ENCODE measurements around the gene CACNA1I. TPM values are rescaled to one million over a fixed set of nuclear protein-coding genes. Genes with fewer than 3 reads are reported as not detected.

CACNA1I gene
- total RNA-seq, 1 donor from 2014 or later: 0.11 TPM

DNA sequence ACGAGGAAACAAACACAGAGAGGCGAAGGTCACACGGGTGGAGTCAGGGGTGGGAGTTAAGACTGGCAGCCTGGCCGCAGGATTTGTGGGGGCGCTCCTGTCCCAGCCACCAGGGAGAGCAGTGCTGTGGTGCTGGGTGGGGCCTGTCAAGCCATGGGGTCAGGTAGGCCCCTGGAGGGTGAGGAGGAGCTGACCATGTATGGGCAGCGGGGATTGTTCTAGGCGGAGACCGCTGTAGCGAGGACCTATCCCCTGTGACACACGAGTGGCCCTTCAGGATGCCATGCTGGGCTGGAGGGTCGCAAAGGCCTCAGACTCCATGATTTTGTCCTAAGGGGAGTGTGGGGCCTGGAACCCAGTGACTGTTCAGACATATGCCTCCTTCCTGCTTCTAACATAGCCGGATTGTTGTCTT, 36.5 kb upstream of the CACNA1I start:
- H3K9me3 Mint-ChIP-seq (ENCODE audit: unreplicated experiment): no peaks in the 10 kb centered on the region
- H3K4me1 Mint-ChIP-seq (ENCODE audit: low read depth, unreplicated experiment): peaks cover 16% of the 10 kb centered on the region
- Histone ChIP-seq H3K4me1 (ENCODE audit: insufficient read depth, low read length) (peaks cover 26% of the 10 kb centered on the region), H3K4me2 (ENCODE audit: low read length) (peak overlapping the region; percentile 79), H3K9ac (ENCODE audit: low read length) (no peak overlapping the region), H3K27me3 (ENCODE audit: insufficient read depth, low read length) (no peaks in the 10 kb centered on the region), H3K4me3 (ENCODE audit: insufficient read depth, low read depth, low read length) (no peak overlapping the region), H3K36me3 (ENCODE audit: insufficient read depth, low read length) (peaks cover 6% of the 10 kb centered on the region), H3K79me2 (ENCODE audit: insufficient read depth, low read length) (peaks cover 32% of the 10 kb centered on the region), H3K9me3 (ENCODE audit: insufficient read depth, low read depth, low read length) (no peaks in the 10 kb centered on the region), H4K20me1 (ENCODE audit: insufficient read depth, low read length) (peaks cover 29% of the 10 kb centered on the region), H2AFZ (ENCODE audit: low read depth, low read length) (peak overlapping the region; percentile 87), H3K27ac (ENCODE audit: low read depth, low read length) (no peak overlapping the region)
- H3K4me3 Mint-ChIP-seq (ENCODE audit: unreplicated experiment): peak overlapping the region; percentile 20
- FAIRE-seq (no peak), DNase-seq (ENCODE audit: low read depth) (no peak)
- H3K27ac Mint-ChIP-seq (ENCODE audit: unreplicated experiment): no peak overlapping the region
- TF ChIP-seq, protein P1, sequence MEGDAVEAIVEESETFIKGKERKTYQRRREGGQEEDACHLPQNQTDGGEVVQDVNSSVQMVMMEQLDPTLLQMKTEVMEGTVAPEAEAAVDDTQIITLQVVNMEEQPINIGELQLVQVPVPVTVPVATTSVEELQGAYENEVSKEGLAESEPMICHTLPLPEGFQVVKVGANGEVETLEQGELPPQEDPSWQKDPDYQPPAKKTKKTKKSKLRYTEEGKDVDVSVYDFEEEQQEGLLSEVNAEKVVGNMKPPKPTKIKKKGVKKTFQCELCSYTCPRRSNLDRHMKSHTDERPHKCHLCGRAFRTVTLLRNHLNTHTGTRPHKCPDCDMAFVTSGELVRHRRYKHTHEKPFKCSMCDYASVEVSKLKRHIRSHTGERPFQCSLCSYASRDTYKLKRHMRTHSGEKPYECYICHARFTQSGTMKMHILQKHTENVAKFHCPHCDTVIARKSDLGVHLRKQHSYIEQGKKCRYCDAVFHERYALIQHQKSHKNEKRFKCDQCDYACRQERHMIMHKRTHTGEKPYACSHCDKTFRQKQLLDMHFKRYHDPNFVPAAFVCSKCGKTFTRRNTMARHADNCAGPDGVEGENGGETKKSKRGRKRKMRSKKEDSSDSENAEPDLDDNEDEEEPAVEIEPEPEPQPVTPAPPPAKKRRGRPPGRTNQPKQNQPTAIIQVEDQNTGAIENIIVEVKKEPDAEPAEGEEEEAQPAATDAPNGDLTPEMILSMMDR (IDR thresholded peaks at IDR 0.05; ENCODE audit: insufficient read depth, low read depth, low read length): no peak
- TF ChIP-seq EZH2 (IDR thresholded peaks at IDR 0.05; ENCODE audit: insufficient read depth, low read length): no peak
- peaks cover 8% of the 10 kb centered on the region for H3K36me3 Mint-ChIP-seq (ENCODE audit: low read depth, unreplicated experiment)
- H3K27me3 Mint-ChIP-seq (ENCODE audit: low read depth, unreplicated experiment): no peaks in the 10 kb centered on the region

DNA sequence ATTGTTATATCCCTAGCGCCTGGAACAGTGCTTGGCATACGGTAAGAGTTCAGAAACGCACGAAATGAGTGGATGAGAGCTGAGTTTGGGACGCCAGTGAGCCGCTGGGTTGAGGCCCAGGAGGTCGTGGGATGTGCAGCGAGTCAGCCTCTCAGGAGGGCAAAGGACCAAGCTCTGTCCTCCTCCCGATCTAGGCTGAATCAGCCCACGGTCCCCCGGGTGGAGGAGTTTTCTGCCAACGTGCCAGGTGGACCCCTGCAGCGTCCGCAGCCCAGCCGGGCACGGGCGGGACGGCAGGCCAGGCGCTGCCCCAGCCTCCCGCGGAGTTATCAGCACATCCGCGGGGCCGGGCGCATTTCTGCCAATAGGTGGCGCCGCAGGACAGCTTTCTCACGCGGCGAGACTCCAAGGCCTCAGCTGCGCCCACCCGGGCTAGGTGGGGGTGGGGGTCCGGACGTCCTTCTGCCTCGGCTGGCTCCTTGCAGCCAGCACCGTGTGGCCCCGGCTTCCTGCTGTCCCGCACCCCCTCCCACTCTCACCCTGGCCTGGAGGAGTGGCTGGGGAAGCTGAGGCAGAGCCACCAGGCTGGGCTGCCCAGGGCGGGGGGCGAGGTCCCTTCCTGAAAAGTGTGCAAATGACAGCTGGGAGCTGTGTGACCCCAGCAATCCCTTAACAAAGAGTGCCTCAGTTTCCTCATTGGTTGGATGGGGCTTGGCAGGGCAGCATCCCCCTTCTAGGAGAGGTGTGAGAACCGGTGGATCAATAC, 35.8 kb upstream of the CACNA1I start:
- no peaks in the 10 kb centered on the region for H3K27me3 ChIP-seq (ENCODE audit: insufficient read depth, low read length)
- H3K4me1 Mint-ChIP-seq (ENCODE audit: low read depth, unreplicated experiment): peaks cover 15% of the 10 kb centered on the region
- H3K36me3 Mint-ChIP-seq (ENCODE audit: low read depth, unreplicated experiment): peaks cover 4% of the 10 kb centered on the region
- FAIRE-seq (peak; percentile 13), DNase-seq (ENCODE audit: low read depth) (no peak)
- H3K4me2 ChIP-seq (ENCODE audit: low read length): peak overlapping the region; percentile 79
- no peak overlapping the region for H3K27ac Mint-ChIP-seq (ENCODE audit: unreplicated experiment)
- H3K4me3 ChIP-seq (ENCODE audit: insufficient read depth, low read depth, low read length): no peak overlapping the region
- H4K20me1 ChIP-seq (ENCODE audit: insufficient read depth, low read length): peaks cover 24% of the 10 kb centered on the region
- H3K36me3 ChIP-seq (ENCODE audit: insufficient read depth, low read length): peaks cover 5% of the 10 kb centered on the region
- H2AFZ ChIP-seq (ENCODE audit: low read depth, low read length): peak overlapping the region; percentile 87
- H3K4me1 ChIP-seq (ENCODE audit: insufficient read depth, low read length): peaks cover 22% of the 10 kb centered on the region
- no peaks in the 10 kb centered on the region for H3K9me3 Mint-ChIP-seq (ENCODE audit: unreplicated experiment)
- peak overlapping the region; percentile 20 for H3K4me3 Mint-ChIP-seq (ENCODE audit: unreplicated experiment)
- H3K9ac ChIP-seq (ENCODE audit: low read length): peak overlapping the region; percentile 58
- H3K9me3 ChIP-seq (ENCODE audit: insufficient read depth, low read depth, low read length): no peaks in the 10 kb centered on the region
- H3K79me2 ChIP-seq (ENCODE audit: insufficient read depth, low read length): peaks cover 27% of the 10 kb centered on the region
- peaks cover under 1% of the 10 kb centered on the region for H3K27me3 Mint-ChIP-seq (ENCODE audit: low read depth, unreplicated experiment)
- H3K27ac ChIP-seq (ENCODE audit: low read depth, low read length): no peak overlapping the region
- no peak for TF ChIP-seq EZH2 (IDR thresholded peaks at IDR 0.05; ENCODE audit: insufficient read depth, low read length)
- TF ChIP-seq, protein P1 (IDR thresholded peaks at IDR 0.05; ENCODE audit: insufficient read depth, low read depth, low read length): peak; percentile 60

DNA sequence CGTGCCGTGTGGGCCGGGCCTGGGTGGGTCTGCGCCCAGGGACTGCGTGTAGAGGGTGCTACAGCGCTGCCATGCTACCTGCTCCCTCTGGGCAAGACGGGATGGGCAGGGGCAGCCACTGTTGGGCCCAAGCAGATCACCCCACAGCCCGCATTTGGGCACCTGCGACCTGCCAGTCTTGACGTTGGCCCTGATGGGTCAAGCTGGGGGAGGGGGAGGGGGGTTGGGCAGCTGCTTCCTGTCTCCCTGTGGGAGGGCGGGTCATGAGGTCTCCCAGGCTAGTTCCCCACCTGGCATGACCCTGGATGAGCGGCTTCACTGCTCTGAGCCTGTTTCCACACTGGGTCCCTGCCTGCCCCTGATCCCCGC, 35.2 kb upstream of the CACNA1I start:
- Histone ChIP-seq H3K9me3 (ENCODE audit: insufficient read depth, low read depth, low read length) (no peaks in the 10 kb centered on the region), H3K36me3 (ENCODE audit: insufficient read depth, low read length) (no peaks in the 10 kb centered on the region), H3K27me3 (ENCODE audit: insufficient read depth, low read length) (no peaks in the 10 kb centered on the region), H3K4me1 (ENCODE audit: insufficient read depth, low read length) (peaks cover 22% of the 10 kb centered on the region), H3K27ac (ENCODE audit: low read depth, low read length) (no peak overlapping the region), H3K4me3 (ENCODE audit: insufficient read depth, low read depth, low read length) (no peak overlapping the region), H3K4me2 (ENCODE audit: low read length) (no peak overlapping the region), H3K9ac (ENCODE audit: low read length) (peak overlapping the region; percentile 26), H4K20me1 (ENCODE audit: insufficient read depth, low read length) (peaks cover 18% of the 10 kb centered on the region), H3K79me2 (ENCODE audit: insufficient read depth, low read length) (peaks cover 22% of the 10 kb centered on the region), H2AFZ (ENCODE audit: low read depth, low read length) (no peak overlapping the region)
- no peak for DNase-seq (ENCODE audit: low read depth)
- FAIRE-seq: no peak
- no peaks in the 10 kb centered on the region for H3K9me3 Mint-ChIP-seq (ENCODE audit: unreplicated experiment)
- H3K27ac Mint-ChIP-seq (ENCODE audit: unreplicated experiment): no peak overlapping the region
- H3K4me1 Mint-ChIP-seq (ENCODE audit: low read depth, unreplicated experiment): peaks cover 12% of the 10 kb centered on the region
- TF ChIP-seq EZH2 (IDR thresholded peaks at IDR 0.05; ENCODE audit: insufficient read depth, low read length): no peak
- TF ChIP-seq, protein P1 (IDR thresholded peaks at IDR 0.05; ENCODE audit: insufficient read depth, low read depth, low read length): no peak
- H3K4me3 Mint-ChIP-seq (ENCODE audit: unreplicated experiment): no peak overlapping the region
- no peaks in the 10 kb centered on the region for H3K36me3 Mint-ChIP-seq (ENCODE audit: low read depth, unreplicated experiment)
- peaks cover 6% of the 10 kb centered on the region for H3K27me3 Mint-ChIP-seq (ENCODE audit: low read depth, unreplicated experiment)

Data from astrocyte (in vitro differentiated cells and primary cell).